Stomach (tissue), 9 donors: ENCODE data around the gene MYO18A. TPM values are rescaled to one million over a fixed set of nuclear protein-coding genes. Genes with fewer than 3 reads are reported as not detected.

Experiments used
- DNase-seq, 2 donors: peaks; one replicate each; pipeline versions ENCODE4 v3.0.0 to v3.0.0-alpha.2; 2013 to 2019
- H3K27ac ChIP-seq, 5 donors: fragments of 200-600 bp in 4 of 5; sonication (generic) in 4 of 5; one replicate each; pipeline ENCODE4 v1.5.1; 2013 to 2019; ENCODE audit warnings: mild to moderate bottlenecking in 1 of 5, moderate library complexity in 1 of 5
- H3K27me3 ChIP-seq, 3 donors: fragments of 200-600 bp; sonication (generic); one replicate each; pipeline ENCODE4 v1.5.1; 2017 to 2019; ENCODE audit warnings: mixed run types in 1 of 3
- H3K36me3 ChIP-seq, 4 donors: fragments of 200-600 bp; sonication (generic); 1 replicate in 3 of 4; 2 replicates in 1 of 4; pipeline ENCODE4 v1.5.1; 2016 to 2019
- H3K4me1 ChIP-seq, 4 donors: fragments of 200-600 bp; sonication (generic); one replicate each; pipeline ENCODE4 v1.5.1; 2016 to 2019
- H3K4me3 ChIP-seq, 4 donors: fragments of 200-600 bp; sonication (generic) in 3 of 4; one replicate each; pipeline ENCODE4 v1.5.1; 2016 to 2019; ENCODE audit warnings: mild to moderate bottlenecking in 1 of 4
- H3K9me3 ChIP-seq, 4 donors: fragments of 200-600 bp; sonication (generic); one replicate each; pipeline ENCODE4 v1.5.1; 2016 to 2019
- CTCF ChIP-seq, 7 experiments: fragments of 450-650 bp in 4 of 7; fragments of 200-600 bp in 3 of 7; sonication (generic) in 3 of 7; IDR thresholded peaks; one replicate each; pipeline ENCODE4 v1.5.1; 2016 to 2019; ENCODE audit warnings: antibody characterized with exemption in 7 of 7, control low read depth in 2 of 7, mild to moderate bottlenecking in 1 of 7
- EP300 ChIP-seq: sonication (generic); formaldehyde crosslinking; IDR thresholded peaks from one replicate; pipeline ENCODE4 v1.6.1; 2017; ENCODE audit warnings: antibody characterized with exemption
- POLR2A ChIP-seq, 4 donors: fragments of 450-650 bp; IDR thresholded peaks; one replicate each; pipeline ENCODE4 v1.6.1; 2016; ENCODE audit warnings: antibody characterized with exemption in 4 of 4, control low read depth in 2 of 4, mild to moderate bottlenecking in 1 of 4, moderate library complexity in 1 of 4
- POLR2AphosphoS5 ChIP-seq, 3 donors: sonication (generic); formaldehyde crosslinking; IDR thresholded peaks; one replicate each; pipeline ENCODE4 v1.6.1; 2016; ENCODE audit warnings: antibody characterized with exemption in 3 of 3
- WGBS, 5 donors: extraction: QIAGEN DNeasy Blood & Tissue Kit in 3 of 5; methylation state at CpG; one replicate each; pipeline versions ENCODE4 v1.1.5 to v1.1.7; 2013 to 2018; 5-methylcytosine and 5-hydroxymethylcytosine counted together
- intact Hi-C: fragments of 100-400 bp; cut with DNase I; formaldehyde crosslinking; loops from one replicate; pipeline ENCODE4 v1.15.1; 2023; ENCODE audit warnings: low total_unique reads
- polyA plus RNA-seq, 3 donors: library from polyadenylated mRNA; stranded (reverse); fragments of 200-250 nt; gene quantifications; one replicate each; pipeline ENCODE4 v1.2.3, GENCODE V29; 2013
- total RNA-seq, 5 donors: library from RNA; depleted of rRNA; stranded (reverse); fragments of >200 nt; gene quantifications; one replicate each; pipeline versions ENCODE4 v1.1.0 to v1.2.3, GENCODE V29; 2014 to 2016
- donor health status: healthy with polysubstance abuse.
- donor health status: Bipolar disorder and iron deficiency.
- donor health status: healthy.

The MYO18A gene
- total and polyA plus RNA-seq, 8 donors: 16.5 to 305 (median 55.5) TPM

GRCh38 chr17:29127840-29128239, 52.4 kb downstream of the MYO18A start:
- TF ChIP-seq CTCF (IDR thresholded peaks at IDR 0.05) (no peak), POLR2AphosphoS5 (IDR thresholded peaks at IDR 0.05) (no peak)
- H3K36me3 ChIP-seq: peaks cover 0 to 31% (median 20%) of the 10 kb centered on the region in 4 donors
- no peak overlapping the region for H3K4me3 ChIP-seq
- no peak overlapping the region for H3K27ac ChIP-seq
- 88 to 98% (median 94%) methylated on average over 6 to 10 of the region's 10 CpGs for WGBS, 5 donors
- H3K9me3 ChIP-seq: no peaks in the 10 kb centered on the region
- intact Hi-C loops: no loop called here
- no peak for DNase-seq
- peaks cover 16 to 59% (median 44%) of the 10 kb centered on the region in 4 donors for H3K4me1 ChIP-seq
- no peaks in the 10 kb centered on the region for H3K27me3 ChIP-seq

- DNase-seq: no peak
- Histone ChIP-seq H3K4me3 (no peak overlapping the region), H3K9me3 (no peaks in the 10 kb centered on the region), H3K27me3 (no peaks in the 10 kb centered on the region), H3K36me3 (peaks cover 7 to 43% (median 25%) of the 10 kb centered on the region in 4 donors), H3K27ac (peak overlapping the region in 3 of 5 donors; percentile 74 to 77 (median 75)), H3K4me1 (peaks cover 16 to 46% (median 33%) of the 10 kb centered on the region in 4 donors)
- intact Hi-C loops: no loop called here
- TF ChIP-seq EP300 (no peak), POLR2A (IDR thresholded peaks at IDR 0.05) (no peak), CTCF (IDR thresholded peaks at IDR 0.05) (no peak), POLR2AphosphoS5 (IDR thresholded peaks at IDR 0.05) (no peak)
- WGBS, 5 donors: 76 to 88% (median 79%) methylated on average over 6 to 8 of the region's 8 CpGs
Measured at GRCh38 chr17:29126268-29126930, 53.8 kb downstream of the MYO18A start.

- Histone ChIP-seq H3K36me3 (peaks cover 14 to 50% (median 32%) of the 10 kb centered on the region in 4 donors), H3K27ac (peak overlapping the region; percentile 48 to 77 (median 74))
Measured at GRCh38 chr17:29125651-29126050, 54.5 kb downstream of the MYO18A start.

GRCh38 chr17:29124925-29125273, 55.3 kb downstream of the MYO18A start:
- peak; percentile 75 to 96 for DNase-seq
- H3K27ac ChIP-seq: peak overlapping the region; percentile 48 to 77 (median 74)
- H3K27me3 ChIP-seq: no peaks in the 10 kb centered on the region
- peaks cover 16 to 35% (median 27%) of the 10 kb centered on the region in 4 donors for H3K4me1 ChIP-seq
- H3K4me3 ChIP-seq: no peak overlapping the region
- intact Hi-C loops: no loop called here
- H3K9me3 ChIP-seq: no peaks in the 10 kb centered on the region
- 21 to 60% (median 33%) methylated on average over 5 of the region's 5 CpGs for WGBS, 5 donors
- TF ChIP-seq EP300 (no peak), POLR2AphosphoS5 (IDR thresholded peaks at IDR 0.05) (peak in 2 of 3 donors; percentile 25 to 74)
- H3K36me3 ChIP-seq: peaks cover 22 to 58% (median 40%) of the 10 kb centered on the region in 4 donors

More at GRCh38 chr17:29125651-29126050, 54.5 kb downstream of the MYO18A start:
- Histone ChIP-seq H3K9me3 (no peaks in the 10 kb centered on the region), H3K4me1 (peaks cover 16 to 38% (median 29%) of the 10 kb centered on the region in 4 donors), H3K27me3 (no peaks in the 10 kb centered on the region), H3K4me3 (no peak overlapping the region)
- no peak for DNase-seq
- intact Hi-C loops: no loop called here
- TF ChIP-seq EP300 (no peak), CTCF (IDR thresholded peaks at IDR 0.05) (no peak), POLR2A (IDR thresholded peaks at IDR 0.05) (no peak), POLR2AphosphoS5 (IDR thresholded peaks at IDR 0.05) (no peak)
- 73 to 91% (median 84%) methylated on average over 4 to 9 of the region's 9 CpGs for WGBS, 5 donors
